ENCODE data around the gene KLK13.

DNA sequence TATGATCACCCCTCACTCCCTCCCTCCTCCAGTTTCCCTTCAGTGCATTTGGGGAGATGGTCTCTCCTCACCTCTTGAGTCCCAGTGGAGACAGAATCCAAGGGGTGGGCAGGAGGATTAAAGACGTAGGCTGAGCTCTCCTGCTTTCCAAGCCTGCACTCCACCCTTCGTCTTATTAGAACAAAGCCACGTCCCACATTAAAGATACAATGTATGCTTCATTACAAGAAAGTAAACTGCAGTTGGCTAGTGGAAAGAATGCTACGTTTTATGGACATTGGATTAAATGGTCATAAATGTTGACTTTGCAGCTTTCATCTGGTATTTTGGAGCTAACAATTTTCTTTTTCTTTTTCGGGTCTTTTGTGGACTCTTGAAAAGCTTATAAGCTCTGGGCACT lies 37.0 kb downstream of the KLK13 start:
- TF ChIP-seq, protein P1, sequence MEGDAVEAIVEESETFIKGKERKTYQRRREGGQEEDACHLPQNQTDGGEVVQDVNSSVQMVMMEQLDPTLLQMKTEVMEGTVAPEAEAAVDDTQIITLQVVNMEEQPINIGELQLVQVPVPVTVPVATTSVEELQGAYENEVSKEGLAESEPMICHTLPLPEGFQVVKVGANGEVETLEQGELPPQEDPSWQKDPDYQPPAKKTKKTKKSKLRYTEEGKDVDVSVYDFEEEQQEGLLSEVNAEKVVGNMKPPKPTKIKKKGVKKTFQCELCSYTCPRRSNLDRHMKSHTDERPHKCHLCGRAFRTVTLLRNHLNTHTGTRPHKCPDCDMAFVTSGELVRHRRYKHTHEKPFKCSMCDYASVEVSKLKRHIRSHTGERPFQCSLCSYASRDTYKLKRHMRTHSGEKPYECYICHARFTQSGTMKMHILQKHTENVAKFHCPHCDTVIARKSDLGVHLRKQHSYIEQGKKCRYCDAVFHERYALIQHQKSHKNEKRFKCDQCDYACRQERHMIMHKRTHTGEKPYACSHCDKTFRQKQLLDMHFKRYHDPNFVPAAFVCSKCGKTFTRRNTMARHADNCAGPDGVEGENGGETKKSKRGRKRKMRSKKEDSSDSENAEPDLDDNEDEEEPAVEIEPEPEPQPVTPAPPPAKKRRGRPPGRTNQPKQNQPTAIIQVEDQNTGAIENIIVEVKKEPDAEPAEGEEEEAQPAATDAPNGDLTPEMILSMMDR (IDR thresholded peaks at IDR 0.05), result no peak
- no peak for TF ChIP-seq TEAD4 (IDR thresholded peaks at IDR 0.05; ENCODE audit: borderline replicate concordance, insufficient read depth)
- TF ChIP-seq GABPA (IDR thresholded peaks at IDR 0.05; ENCODE audit: low read depth), result no peak
- TF ChIP-seq, protein P2, sequence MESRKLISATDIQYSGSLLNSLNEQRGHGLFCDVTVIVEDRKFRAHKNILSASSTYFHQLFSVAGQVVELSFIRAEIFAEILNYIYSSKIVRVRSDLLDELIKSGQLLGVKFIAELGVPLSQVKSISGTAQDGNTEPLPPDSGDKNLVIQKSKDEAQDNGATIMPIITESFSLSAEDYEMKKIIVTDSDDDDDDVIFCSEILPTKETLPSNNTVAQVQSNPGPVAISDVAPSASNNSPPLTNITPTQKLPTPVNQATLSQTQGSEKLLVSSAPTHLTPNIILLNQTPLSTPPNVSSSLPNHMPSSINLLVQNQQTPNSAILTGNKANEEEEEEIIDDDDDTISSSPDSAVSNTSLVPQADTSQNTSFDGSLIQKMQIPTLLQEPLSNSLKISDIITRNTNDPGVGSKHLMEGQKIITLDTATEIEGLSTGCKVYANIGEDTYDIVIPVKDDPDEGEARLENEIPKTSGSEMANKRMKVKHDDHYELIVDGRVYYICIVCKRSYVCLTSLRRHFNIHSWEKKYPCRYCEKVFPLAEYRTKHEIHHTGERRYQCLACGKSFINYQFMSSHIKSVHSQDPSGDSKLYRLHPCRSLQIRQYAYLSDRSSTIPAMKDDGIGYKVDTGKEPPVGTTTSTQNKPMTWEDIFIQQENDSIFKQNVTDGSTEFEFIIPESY (IDR thresholded peaks at IDR 0.05; ENCODE audit: borderline replicate concordance, low read depth), result no peak
- TF ChIP-seq EP300 (IDR thresholded peaks at IDR 0.05; ENCODE audit: borderline replicate concordance in 1 of 2, low read depth in 1 of 2, low read length in 1 of 2), result no peak
- TF ChIP-seq NFIC (IDR thresholded peaks at IDR 0.05; ENCODE audit: borderline replicate concordance), result no peak
- TF ChIP-seq, protein P3, sequence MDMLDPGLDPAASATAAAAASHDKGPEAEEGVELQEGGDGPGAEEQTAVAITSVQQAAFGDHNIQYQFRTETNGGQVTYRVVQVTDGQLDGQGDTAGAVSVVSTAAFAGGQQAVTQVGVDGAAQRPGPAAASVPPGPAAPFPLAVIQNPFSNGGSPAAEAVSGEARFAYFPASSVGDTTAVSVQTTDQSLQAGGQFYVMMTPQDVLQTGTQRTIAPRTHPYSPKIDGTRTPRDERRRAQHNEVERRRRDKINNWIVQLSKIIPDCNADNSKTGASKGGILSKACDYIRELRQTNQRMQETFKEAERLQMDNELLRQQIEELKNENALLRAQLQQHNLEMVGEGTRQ (IDR thresholded peaks at IDR 0.05; ENCODE audit: borderline replicate concordance, low read depth, low read length), result no peak
- no peak for TF ChIP-seq MXI1 (IDR thresholded peaks at IDR 0.05; ENCODE audit: low read depth, low read length)
- TF ChIP-seq POLR2AphosphoS5 (IDR thresholded peaks at IDR 0.05; ENCODE audit: low read depth, low read length), result no peak
- TF ChIP-seq RFX5 (IDR thresholded peaks at IDR 0.05; ENCODE audit: low read length), result no peak
- no peak for TF ChIP-seq JUND (IDR thresholded peaks at IDR 0.05)

All from SK-N-SH (cell line).